HG03045 (cell line): ENCODE data around the gene MED12L.

ENCODE experiments used
- ATAC-seq: cut with Tn5 transposase; IDR thresholded peaks from one replicate; pipeline ENCODE4 v1.9.1; 2021; ENCODE audit warnings: mild to moderate bottlenecking, moderate library complexity; ENCODE audit not compliant: unreplicated experiment

The MED12L gene

GRCh38 chr3:151439652-151440125, 354.2 kb downstream of the MED12L start:
- no peak for ATAC-seq

GRCh38 chr3:151440940-151441339, 355.5 kb downstream of the MED12L start:
- ATAC-seq: no peak

DNA sequence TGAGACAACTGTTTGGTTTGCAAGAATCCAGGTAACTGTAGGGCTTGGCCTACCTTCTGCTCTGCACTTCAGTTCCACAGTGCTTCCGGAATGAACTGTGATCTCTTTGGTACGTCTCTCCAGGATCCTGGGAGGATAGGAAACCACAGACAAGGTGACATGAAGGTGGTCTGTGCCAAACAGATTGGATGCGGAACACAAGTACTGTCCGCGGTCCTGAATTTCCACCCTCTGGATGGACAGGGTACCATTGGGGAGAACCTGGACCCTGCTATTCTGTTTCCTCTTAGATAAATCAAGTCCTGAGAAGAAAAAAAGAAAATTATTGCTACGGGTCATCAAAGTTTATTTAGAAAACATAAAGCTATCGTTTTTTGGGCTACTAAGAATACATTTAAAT, 358.1 kb downstream of the MED12L start:
- no peak for ATAC-seq

DNA sequence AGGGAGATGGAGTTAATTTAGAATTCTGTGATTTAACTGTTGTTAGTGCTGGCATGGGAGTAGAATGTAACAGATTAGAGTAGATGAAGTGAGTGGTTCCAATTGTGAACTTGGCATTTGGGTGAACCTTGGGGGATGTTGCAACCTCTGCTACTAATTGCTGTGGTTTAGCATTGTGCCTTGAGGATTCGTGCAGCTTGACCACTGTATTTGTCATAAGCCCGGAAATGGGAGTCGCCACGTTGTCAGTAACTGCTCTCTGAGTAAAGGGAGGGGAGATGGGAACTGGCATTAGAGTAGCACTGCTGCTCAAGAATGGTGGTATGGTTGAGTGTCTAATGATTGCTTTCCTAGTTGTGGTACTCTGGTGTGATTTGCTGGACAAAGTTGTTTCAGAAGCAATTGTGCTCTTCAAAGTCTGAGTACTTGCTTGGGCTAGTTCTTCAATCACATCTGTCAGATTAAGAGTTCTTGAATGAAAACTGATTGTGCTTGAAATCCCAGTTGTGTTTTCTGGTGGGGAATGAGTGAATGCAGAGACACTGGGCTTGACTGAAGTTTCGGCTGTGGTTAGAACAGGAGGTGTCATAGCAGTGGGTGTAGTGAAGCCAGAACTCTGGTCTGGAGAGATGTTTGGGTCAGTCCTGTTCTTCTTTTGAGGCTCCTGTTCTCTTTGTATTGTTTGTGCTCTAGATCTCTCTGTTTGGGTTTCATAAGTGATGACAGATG, 360.0 kb downstream of the MED12L start:
- no peak for ATAC-seq

DNA sequence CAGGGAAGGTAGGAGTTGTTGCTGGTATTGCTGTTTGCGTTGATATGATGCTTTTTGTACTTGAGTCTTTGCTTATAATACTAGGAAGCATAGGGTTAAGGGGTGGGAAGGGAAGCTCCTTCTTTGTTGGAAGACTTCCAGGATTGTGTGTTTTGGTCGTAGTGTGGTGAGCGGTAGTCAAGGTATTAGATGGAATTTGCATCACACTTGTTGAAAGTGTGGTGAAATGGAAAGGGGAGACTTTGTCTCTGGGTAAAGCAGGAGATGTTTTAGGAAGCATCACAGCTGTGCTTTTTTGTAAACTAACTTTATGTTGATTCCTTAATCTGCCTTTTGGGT, 360.5 kb downstream of the MED12L start:
- ATAC-seq: no peak

- no peak for ATAC-seq
Measured at GRCh38 chr3:151452368-151452767, 366.9 kb downstream of the MED12L start.

- no peak for ATAC-seq
Measured at GRCh38 chr3:151452841-151453240, 367.4 kb downstream of the MED12L start.

GRCh38 chr3:151456065-151456464, 370.6 kb downstream of the MED12L start:
- ATAC-seq: no peak

GRCh38 chr3:151459358-151459757, 373.9 kb downstream of the MED12L start:
- no peak for ATAC-seq

DNA sequence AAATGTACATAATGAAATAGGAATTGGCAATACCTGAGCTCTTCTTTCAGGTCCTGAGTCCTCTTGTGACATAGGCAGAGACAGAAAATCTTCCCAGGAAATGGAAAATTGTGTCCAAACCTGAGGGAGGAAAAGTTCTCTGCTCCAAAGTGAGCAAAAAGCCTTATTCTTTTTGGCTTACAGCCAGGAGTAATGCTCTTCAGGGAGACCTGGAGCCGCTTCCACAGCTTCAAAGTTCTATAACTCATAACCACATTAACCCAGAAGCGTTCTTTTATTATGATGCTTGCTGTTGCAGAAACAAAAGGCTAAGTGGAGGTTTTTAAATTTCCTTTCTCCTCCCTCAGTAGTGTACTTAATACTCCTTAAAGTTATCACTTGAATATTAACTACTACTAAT, 374.8 kb downstream of the MED12L start:
- no peak for ATAC-seq

- ATAC-seq: no peak
Measured at GRCh38 chr3:151460774-151461450, 375.4 kb downstream of the MED12L start, which contains the start of gene IGSF10. Gene IGSF10 (minus strand): TSS chr3:151461061. CDS start chr3:151458709, 2,352 bp downstream.

GRCh38 chr3:151462278-151462780, 376.9 kb downstream of the MED12L start:
- no peak for ATAC-seq

DNA sequence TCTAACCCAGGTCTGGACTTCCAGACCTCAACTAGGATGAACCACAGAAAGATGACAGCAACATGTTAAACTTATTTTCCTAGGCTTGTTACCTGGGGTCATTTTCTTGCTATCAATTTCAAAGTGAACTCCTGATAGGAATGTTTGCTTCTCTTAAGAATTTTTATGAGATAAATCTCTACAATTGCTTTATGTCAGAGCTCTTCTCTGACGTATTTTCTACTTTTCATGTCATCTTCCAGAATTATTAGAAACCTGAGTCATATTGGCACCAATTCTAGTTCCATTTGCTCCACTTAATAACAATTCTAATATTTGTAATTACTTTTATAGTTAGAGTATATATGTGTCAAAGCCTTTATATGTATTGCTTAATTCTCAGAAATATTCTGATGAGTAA, 377.5 kb downstream of the MED12L start:
- no peak for ATAC-seq

DNA sequence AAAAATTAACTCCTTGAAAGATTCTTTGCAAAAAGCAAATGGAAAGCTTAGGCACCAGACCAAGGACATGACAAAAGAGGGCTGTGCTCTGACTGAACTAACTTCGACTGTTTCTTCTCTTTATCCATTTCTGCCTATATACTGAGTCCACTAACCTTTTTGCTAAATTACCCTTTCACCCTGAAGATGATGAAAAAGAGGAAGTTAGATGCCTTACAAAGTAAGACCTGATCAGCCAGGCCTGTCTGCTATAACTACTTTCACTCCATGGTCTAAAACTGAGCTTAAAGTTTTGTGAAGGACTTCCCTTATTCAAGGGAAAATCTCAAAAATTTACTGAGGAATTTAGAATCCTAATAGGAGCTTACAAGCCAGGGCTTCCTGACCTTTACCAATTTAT, 381.6 kb downstream of the MED12L start:
- ATAC-seq: no peak

GRCh38 chr3:151468284-151468917, 382.9 kb downstream of the MED12L start:
- peak; percentile 65 for ATAC-seq

GRCh38 chr3:151476344-151477018, 391.0 kb downstream of the MED12L start:
- no peak for ATAC-seq

- no peak for ATAC-seq
Measured at GRCh38 chr3:151477591-151478334, 392.3 kb downstream of the MED12L start.

DNA sequence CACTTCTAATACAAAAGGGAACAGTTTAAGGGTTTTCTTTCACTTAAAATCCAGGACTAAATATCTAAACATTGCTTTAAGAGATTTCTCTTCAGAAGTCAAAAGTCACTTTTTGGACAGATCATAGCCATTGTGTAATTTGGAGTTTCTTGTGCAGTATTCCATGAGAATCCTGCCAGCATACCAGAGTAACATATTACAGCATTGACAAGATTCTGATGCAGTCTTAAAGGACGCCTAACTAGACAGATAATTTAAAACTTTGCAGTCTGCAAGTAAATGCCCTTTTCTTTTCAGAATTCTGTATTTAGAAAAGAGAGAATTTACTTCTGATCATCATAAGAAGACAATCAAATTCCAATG, 392.9 kb downstream of the MED12L start:
- ATAC-seq: no peak

DNA sequence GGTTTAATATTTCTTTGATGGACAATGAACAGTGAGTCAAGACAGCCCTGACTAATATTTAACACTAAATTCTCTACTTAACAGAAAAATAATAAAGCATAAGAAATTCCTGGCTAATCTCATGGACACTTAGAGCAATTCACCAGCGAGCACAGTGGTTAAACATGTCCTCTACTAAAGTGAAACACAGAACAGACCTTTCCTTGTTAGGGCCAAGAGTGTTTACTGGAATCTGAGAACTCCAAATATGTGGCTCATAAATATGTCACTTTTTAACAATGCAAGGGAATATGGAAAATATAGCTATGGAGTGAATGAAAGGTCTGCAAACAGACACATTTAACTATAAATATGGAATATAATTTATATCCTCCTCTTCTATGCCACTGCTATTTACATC, 394.0 kb downstream of the MED12L start:
- no peak for ATAC-seq

- no peak for ATAC-seq
Measured at GRCh38 chr3:151480492-151480891, 395.0 kb downstream of the MED12L start.

- ATAC-seq: no peak
Measured at GRCh38 chr3:151483488-151483887, 398.0 kb downstream of the MED12L start.
